Testis (tissue), 2 donors: Measurements from ENCODE around the gene JTB.

ENCODE experiments used
- CTCF ChIP-seq, 3 experiments: fragments of 450-650 bp in 2 of 3; fragments of 200-600 bp in 1 of 3; sonication (generic) in 1 of 3; IDR thresholded peaks; one replicate each; pipeline ENCODE4 v1.5.1; 2016 to 2019; ENCODE audit warnings: antibody characterized with exemption in 3 of 3, mild to moderate bottlenecking in 2 of 3, moderate library complexity in 1 of 3
- POLR2A ChIP-seq: fragments of 450-650 bp; IDR thresholded peaks from one replicate; pipeline ENCODE4 v1.6.1; 2017; ENCODE audit warnings: antibody characterized with exemption, mild to moderate bottlenecking, moderate library complexity

- TF ChIP-seq CTCF (IDR thresholded peaks at IDR 0.05) (peak; percentile 89 to 96 (median 89)), POLR2A (no peak)
Observed at GRCh38 chr1:153946622-153947241, 30.7 kb downstream of the JTB start, which contains the start of gene DENND4B.
